HL-60 (cell line): ENCODE results near the gene FBXW9.

Experiments
- GABPA ChIP-seq: IDR thresholded peaks from 2 replicates; pipeline ENCODE4 v1.6.1; 2012; ENCODE audit warnings: low read depth
- TF ChIP-seq, protein P1 (sequence below): IDR thresholded peaks from one replicate; pipeline ENCODE4 v1.5.1; 2011; ENCODE audit warnings: low read length, control low read depth, inconsistent platforms; ENCODE audit not compliant: insufficient read depth

DNA sequence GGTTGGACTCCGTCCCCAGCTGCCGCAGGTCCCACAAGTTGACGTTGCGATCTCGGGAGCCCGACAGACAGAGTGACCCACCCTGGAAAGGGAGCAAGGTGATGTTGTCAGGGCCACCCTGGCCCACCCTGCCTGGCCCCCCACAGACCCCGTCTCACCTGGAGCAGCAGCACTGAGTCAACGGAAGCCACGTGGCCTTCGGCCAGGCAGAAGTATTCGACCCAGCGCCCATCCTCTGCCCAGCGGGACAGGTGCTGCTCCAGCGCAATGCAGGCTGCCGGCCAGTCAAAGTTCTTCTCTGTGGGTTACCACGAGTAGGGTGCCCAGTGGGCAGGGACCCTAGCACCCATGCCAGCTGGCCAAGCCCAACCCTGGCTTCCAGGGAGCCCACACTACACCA lies 1.8 kb downstream of the FBXW9 start:
- TF ChIP-seq, protein P1, sequence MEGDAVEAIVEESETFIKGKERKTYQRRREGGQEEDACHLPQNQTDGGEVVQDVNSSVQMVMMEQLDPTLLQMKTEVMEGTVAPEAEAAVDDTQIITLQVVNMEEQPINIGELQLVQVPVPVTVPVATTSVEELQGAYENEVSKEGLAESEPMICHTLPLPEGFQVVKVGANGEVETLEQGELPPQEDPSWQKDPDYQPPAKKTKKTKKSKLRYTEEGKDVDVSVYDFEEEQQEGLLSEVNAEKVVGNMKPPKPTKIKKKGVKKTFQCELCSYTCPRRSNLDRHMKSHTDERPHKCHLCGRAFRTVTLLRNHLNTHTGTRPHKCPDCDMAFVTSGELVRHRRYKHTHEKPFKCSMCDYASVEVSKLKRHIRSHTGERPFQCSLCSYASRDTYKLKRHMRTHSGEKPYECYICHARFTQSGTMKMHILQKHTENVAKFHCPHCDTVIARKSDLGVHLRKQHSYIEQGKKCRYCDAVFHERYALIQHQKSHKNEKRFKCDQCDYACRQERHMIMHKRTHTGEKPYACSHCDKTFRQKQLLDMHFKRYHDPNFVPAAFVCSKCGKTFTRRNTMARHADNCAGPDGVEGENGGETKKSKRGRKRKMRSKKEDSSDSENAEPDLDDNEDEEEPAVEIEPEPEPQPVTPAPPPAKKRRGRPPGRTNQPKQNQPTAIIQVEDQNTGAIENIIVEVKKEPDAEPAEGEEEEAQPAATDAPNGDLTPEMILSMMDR, result no peak
- no peak for TF ChIP-seq GABPA
